NCI-H2171 treated with DMSO at 0.1 percent for 48 hours (cell line): ENCODE results near the gene HPSE.

Source experiments
- DNase-seq: peaks from one replicate; lab custom pipeline; 2025; lab: John Stamatoyannopoulos, UW

Gene HPSE

DNA sequence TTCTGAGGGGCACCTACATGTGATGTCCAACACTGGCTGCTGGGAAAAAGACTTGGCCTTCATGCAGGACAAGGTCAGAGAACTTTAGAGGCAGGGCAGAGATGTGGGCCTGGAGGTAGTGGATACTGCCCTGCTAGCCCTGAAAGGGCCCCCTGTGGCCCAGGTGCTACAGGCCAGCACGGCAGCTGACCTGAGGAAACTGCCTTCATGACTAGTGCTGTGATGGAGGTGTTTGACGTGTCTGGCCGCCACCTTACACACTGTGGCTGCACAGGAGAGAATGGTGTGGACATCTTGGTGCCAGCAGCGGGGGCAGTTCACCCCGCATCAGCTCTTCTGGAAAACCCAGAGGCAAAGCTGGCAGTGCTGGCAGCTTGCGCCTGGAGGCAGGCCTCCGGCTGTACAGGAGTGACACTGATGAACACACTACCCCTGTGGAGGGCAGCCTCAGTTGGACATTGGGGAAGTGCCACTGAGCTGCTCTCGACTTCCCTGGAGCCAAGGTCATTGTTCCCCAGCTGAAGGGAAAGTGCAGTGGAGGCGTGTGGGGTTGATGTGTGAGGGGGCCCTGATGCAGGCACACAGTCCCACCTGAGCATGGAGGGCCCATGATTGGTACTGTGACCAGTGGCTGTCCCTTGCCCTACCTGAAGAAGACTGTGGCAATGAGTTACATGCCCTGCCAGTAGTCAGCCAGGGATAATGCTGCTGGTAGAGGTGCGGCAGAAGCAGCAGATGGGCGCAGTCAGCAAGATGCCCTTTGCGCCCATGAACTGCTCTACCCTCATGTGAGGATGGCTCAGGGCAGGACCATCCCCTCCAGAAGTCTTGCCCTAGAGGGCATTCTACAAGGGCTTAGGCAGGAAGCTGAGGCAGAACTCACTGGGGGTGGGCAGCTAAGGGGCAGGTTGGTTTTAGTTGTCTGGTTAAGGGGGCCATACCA is 87.0 kb downstream of the HPSE start:
- no peak for DNase-seq
